Measurements from ENCODE around the gene MAPT.

- no peak for TF ChIP-seq PPARA (CRISPR knock-in tag; IDR thresholded peaks at IDR 0.05; ENCODE audit: borderline replicate concordance)
- TF ChIP-seq CSDC2 (CRISPR knock-in tag; IDR thresholded peaks at IDR 0.05): no peak
- TF ChIP-seq ZFP3 (CRISPR knock-in tag; IDR thresholded peaks at IDR 0.05): no peak
- TF ChIP-seq, protein P1, sequence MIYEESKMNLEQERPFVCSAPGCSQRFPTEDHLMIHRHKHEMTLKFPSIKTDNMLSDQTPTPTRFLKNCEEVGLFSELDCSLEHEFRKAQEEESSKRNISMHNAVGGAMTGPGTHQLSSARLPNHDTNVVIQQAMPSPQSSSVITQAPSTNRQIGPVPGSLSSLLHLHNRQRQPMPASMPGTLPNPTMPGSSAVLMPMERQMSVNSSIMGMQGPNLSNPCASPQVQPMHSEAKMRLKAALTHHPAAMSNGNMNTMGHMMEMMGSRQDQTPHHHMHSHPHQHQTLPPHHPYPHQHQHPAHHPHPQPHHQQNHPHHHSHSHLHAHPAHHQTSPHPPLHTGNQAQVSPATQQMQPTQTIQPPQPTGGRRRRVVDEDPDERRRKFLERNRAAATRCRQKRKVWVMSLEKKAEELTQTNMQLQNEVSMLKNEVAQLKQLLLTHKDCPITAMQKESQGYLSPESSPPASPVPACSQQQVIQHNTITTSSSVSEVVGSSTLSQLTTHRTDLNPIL (CRISPR knock-in tag; IDR thresholded peaks at IDR 0.05; ENCODE audit: low read depth): no peak
- no peak for TF ChIP-seq SNAI2 (CRISPR knock-in tag; IDR thresholded peaks at IDR 0.05)
- no peak for TF ChIP-seq PATZ1 (CRISPR knock-in tag; IDR thresholded peaks at IDR 0.05; ENCODE audit: borderline replicate concordance)
- no peak for TF ChIP-seq TCF4 (CRISPR knock-in tag; IDR thresholded peaks at IDR 0.05; ENCODE audit: borderline replicate concordance)
These were observed 114.2 kb downstream of the MAPT start for GRCh38 chr17:46008591-46008990.

Measured in SK-N-SH treated with all-trans-retinoic acid at 6 μM for 48 hours (cell line).